GM18502 (cell line): ENCODE results near the gene UBE2Q1.

Experiments
- ATAC-seq: cut with Tn5 transposase; IDR thresholded peaks from one replicate; pipeline ENCODE4 v1.9.1; 2021; ENCODE audit warnings: mild to moderate bottlenecking; ENCODE audit not compliant: unreplicated experiment, poor library complexity

UBE2Q1 gene

GRCh38 chr1:154578058-154578418 lies 19.6 kb upstream of the UBE2Q1 start:
- ATAC-seq: no peak

- ATAC-seq: no peak
Observed at GRCh38 chr1:154577346-154578057, 19.0 kb upstream of the UBE2Q1 start.

GRCh38 chr1:154575951-154576566 lies 17.6 kb upstream of the UBE2Q1 start:
- ATAC-seq: no peak

- no peak for ATAC-seq
Observed at GRCh38 chr1:154575147-154575927, 16.9 kb upstream of the UBE2Q1 start.

- no peak for ATAC-seq
Observed at GRCh38 chr1:154574716-154575115, 16.3 kb upstream of the UBE2Q1 start.

- ATAC-seq: no peak
Observed at GRCh38 chr1:154573168-154573510, 14.7 kb upstream of the UBE2Q1 start.

- no peak for ATAC-seq
Observed at GRCh38 chr1:154572468-154573167, 14.2 kb upstream of the UBE2Q1 start.

- no peak for ATAC-seq
Observed at GRCh38 chr1:154571964-154572288, 13.5 kb upstream of the UBE2Q1 start.

- ATAC-seq: no peak
Observed at GRCh38 chr1:154571244-154571963, 12.9 kb upstream of the UBE2Q1 start.

- no peak for ATAC-seq
Observed at GRCh38 chr1:154568157-154568815, 9.8 kb upstream of the UBE2Q1 start.

- peak; percentile 60 for ATAC-seq
Observed at GRCh38 chr1:154567386-154568156, 9.1 kb upstream of the UBE2Q1 start, which contains the start of gene CHRNB2. TSS of gene CHRNB2 (plus strand) at chr1:154567778. CDS start at chr1:154568045, 267 bp downstream.

GRCh38 chr1:154565876-154566275 lies 7.4 kb upstream of the UBE2Q1 start:
- no peak for ATAC-seq

GRCh38 chr1:154559466-154560044 lies 1.1 kb upstream of the UBE2Q1 start:
- peak; percentile 43 for ATAC-seq

GRCh38 chr1:154558720-154559465 lies 431 bp upstream of the UBE2Q1 start:
- peak; percentile 89 for ATAC-seq

- ATAC-seq: no peak
Observed at GRCh38 chr1:154557248-154557938, 1.1 kb downstream of the UBE2Q1 start.

GRCh38 chr1:154556422-154556821 lies 2.0 kb downstream of the UBE2Q1 start:
- ATAC-seq: no peak
